Measurements from ENCODE around the gene CFAP161. TPM values are rescaled to one million over a fixed set of nuclear protein-coding genes. Genes with fewer than 3 reads are reported as not detected.

Gene CFAP161
- total and polyA plus RNA-seq, 4 donors = 0.75 to 0.84 TPM; not detected in 2

DNA sequence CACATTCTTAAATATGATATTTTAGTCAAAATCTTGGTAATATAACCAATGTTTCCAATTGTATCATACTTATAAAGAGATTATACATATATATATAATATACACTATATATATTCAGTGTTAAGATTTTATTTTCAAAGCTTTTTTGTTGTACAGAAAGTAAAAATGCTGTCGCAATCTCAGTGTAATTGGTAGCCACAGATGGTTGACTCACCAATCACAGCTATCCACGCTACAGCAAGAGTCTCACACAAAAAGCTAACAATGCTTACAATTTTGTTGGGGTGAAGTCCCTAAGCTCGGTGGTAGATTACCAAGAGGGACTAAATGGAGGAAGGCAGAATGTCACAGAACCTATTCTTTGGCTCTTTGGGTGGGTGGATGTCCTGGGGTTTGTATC is 16.9 kb upstream of the CFAP161 start:
- peaks cover 2 to 8% (median 6%) of the 10 kb centered on the region in 4 donors for H3K4me1 ChIP-seq (ENCODE audit: control insufficient read depth in 4 of 4, insufficient read depth in 4 of 4, low read length in 3 of 4)
- H3K27me3 ChIP-seq (ENCODE audit: control insufficient read depth in 4 of 4, insufficient read depth in 4 of 4, low read length in 3 of 4) = no peaks in the 10 kb centered on the region
- TF ChIP-seq, protein P1, sequence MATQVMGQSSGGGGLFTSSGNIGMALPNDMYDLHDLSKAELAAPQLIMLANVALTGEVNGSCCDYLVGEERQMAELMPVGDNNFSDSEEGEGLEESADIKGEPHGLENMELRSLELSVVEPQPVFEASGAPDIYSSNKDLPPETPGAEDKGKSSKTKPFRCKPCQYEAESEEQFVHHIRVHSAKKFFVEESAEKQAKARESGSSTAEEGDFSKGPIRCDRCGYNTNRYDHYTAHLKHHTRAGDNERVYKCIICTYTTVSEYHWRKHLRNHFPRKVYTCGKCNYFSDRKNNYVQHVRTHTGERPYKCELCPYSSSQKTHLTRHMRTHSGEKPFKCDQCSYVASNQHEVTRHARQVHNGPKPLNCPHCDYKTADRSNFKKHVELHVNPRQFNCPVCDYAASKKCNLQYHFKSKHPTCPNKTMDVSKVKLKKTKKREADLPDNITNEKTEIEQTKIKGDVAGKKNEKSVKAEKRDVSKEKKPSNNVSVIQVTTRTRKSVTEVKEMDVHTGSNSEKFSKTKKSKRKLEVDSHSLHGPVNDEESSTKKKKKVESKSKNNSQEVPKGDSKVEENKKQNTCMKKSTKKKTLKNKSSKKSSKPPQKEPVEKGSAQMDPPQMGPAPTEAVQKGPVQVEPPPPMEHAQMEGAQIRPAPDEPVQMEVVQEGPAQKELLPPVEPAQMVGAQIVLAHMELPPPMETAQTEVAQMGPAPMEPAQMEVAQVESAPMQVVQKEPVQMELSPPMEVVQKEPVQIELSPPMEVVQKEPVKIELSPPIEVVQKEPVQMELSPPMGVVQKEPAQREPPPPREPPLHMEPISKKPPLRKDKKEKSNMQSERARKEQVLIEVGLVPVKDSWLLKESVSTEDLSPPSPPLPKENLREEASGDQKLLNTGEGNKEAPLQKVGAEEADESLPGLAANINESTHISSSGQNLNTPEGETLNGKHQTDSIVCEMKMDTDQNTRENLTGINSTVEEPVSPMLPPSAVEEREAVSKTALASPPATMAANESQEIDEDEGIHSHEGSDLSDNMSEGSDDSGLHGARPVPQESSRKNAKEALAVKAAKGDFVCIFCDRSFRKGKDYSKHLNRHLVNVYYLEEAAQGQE (IDR thresholded peaks at IDR 0.05) = no peak
- TF ChIP-seq, protein P2, sequence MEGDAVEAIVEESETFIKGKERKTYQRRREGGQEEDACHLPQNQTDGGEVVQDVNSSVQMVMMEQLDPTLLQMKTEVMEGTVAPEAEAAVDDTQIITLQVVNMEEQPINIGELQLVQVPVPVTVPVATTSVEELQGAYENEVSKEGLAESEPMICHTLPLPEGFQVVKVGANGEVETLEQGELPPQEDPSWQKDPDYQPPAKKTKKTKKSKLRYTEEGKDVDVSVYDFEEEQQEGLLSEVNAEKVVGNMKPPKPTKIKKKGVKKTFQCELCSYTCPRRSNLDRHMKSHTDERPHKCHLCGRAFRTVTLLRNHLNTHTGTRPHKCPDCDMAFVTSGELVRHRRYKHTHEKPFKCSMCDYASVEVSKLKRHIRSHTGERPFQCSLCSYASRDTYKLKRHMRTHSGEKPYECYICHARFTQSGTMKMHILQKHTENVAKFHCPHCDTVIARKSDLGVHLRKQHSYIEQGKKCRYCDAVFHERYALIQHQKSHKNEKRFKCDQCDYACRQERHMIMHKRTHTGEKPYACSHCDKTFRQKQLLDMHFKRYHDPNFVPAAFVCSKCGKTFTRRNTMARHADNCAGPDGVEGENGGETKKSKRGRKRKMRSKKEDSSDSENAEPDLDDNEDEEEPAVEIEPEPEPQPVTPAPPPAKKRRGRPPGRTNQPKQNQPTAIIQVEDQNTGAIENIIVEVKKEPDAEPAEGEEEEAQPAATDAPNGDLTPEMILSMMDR (IDR thresholded peaks at IDR 0.05; ENCODE audit: low read depth, low read length, missing input control) = no peak
- TF ChIP-seq MAX (IDR thresholded peaks at IDR 0.05) (no peak), RAD21 (IDR thresholded peaks at IDR 0.05) (no peak), RXRA (IDR thresholded peaks at IDR 0.05) (no peak), NR2F2 (IDR thresholded peaks at IDR 0.05) (no peak), EGR1 (IDR thresholded peaks at IDR 0.05; ENCODE audit: low read depth in 2 of 2) (no peak), JUND (IDR thresholded peaks at IDR 0.05) (no peak), ZBTB33 (IDR thresholded peaks at IDR 0.05) (no peak), TAF1 (conservative IDR thresholded peaks at IDR 0.05) (no peak), HNF4A (conservative IDR thresholded peaks at IDR 0.05) (no peak)
- no peaks in the 10 kb centered on the region for H3K9me3 ChIP-seq (ENCODE audit: control insufficient read depth in 4 of 4, low read length in 3 of 4)
- no peak overlapping the region for H3K4me3 ChIP-seq (ENCODE audit: low read depth in 1 of 3, low read length in 3 of 3)
- H3K27ac ChIP-seq (ENCODE audit: low read depth in 1 of 2, low read length in 2 of 2) = no peak overlapping the region
- no peak overlapping the region for H3K9ac ChIP-seq (ENCODE audit: low read depth in 1 of 2, low read length in 2 of 2)
- DNase-seq (ENCODE audit: low spot score) = no peak
- WGBS = 88% methylated on average over 3 of the region's 3 CpGs
- no peaks in the 10 kb centered on the region for H3K36me3 ChIP-seq (ENCODE audit: control insufficient read depth in 4 of 4, insufficient read depth in 3 of 4, low read depth in 1 of 4, low read length in 3 of 4)

- Histone ChIP-seq H3K4me1 (ENCODE audit: control insufficient read depth in 4 of 4, insufficient read depth in 4 of 4, low read length in 3 of 4) (peaks cover 2 to 8% (median 6%) of the 10 kb centered on the region in 4 donors), H3K9me3 (ENCODE audit: control insufficient read depth in 4 of 4, low read length in 3 of 4) (no peaks in the 10 kb centered on the region), H3K27ac (ENCODE audit: low read depth in 1 of 2, low read length in 2 of 2) (no peak overlapping the region), H3K4me3 (ENCODE audit: low read depth in 1 of 3, low read length in 3 of 3) (no peak overlapping the region), H3K36me3 (ENCODE audit: control insufficient read depth in 4 of 4, insufficient read depth in 3 of 4, low read depth in 1 of 4, low read length in 3 of 4) (no peaks in the 10 kb centered on the region), H3K9ac (ENCODE audit: low read depth in 1 of 2, low read length in 2 of 2) (no peak overlapping the region), H3K27me3 (ENCODE audit: control insufficient read depth in 4 of 4, insufficient read depth in 4 of 4, low read length in 3 of 4) (no peaks in the 10 kb centered on the region)
- 79% methylated on average over 3 of the region's 3 CpGs for WGBS
- TF ChIP-seq JUND (IDR thresholded peaks at IDR 0.05) (no peak), RAD21 (IDR thresholded peaks at IDR 0.05) (no peak), ZBTB33 (IDR thresholded peaks at IDR 0.05) (no peak), NR2F2 (IDR thresholded peaks at IDR 0.05) (no peak)
- DNase-seq (ENCODE audit: low spot score) = no peak
These were observed 16.5 kb upstream of the CFAP161 start for GRCh38 chr15:81117581-81117980.

All from liver (tissue), 9 donors.